Ovary (tissue), 1 donor: Measurements from ENCODE around the gene RPS2.

ENCODE experiments used
- EP300 ChIP-seq: sonication (generic); formaldehyde crosslinking; IDR thresholded peaks from one replicate; pipeline ENCODE4 v1.6.1; 2017; ENCODE audit warnings: antibody characterized with exemption
- POLR2A ChIP-seq: fragments of 450-650 bp; IDR thresholded peaks from one replicate; pipeline ENCODE4 v1.6.1; 2017; ENCODE audit warnings: antibody characterized with exemption, mild to moderate bottlenecking, moderate library complexity

- TF ChIP-seq POLR2A (no peak), EP300 (no peak)
Observed at GRCh38 chr16:1990101-1990350, 25.4 kb upstream of the RPS2 start.
